Pancreas (tissue), 10 donors: ENCODE results near the gene INSC. TPM values are rescaled to one million over a fixed set of nuclear protein-coding genes. Genes with fewer than 3 reads are reported as not detected.

ENCODE experiments used
- ATAC-seq, 4 donors: fragments of 200-7000 bp; cut with Tn5 transposase; one replicate each; pipeline versions ENCODE4 v1.8.0 to v1.9.1; 2020; ENCODE audit warnings: mild to moderate bottlenecking in 4 of 4, moderate library complexity in 4 of 4
- DNase-seq, 6 donors: peaks; one replicate each; pipeline ENCODE4 v3.0.0-alpha.2; 2020
- FAIRE-seq: peaks from 2 replicates; lab custom pipeline; 2012; peaks lifted over from hg19 to GRCh38; lab: Jason Lieb, UNC
- H3K27ac ChIP-seq, 4 donors: fragments of 200-600 bp; sonication (generic); 1 replicate in 3 of 4; 2 replicates in 1 of 4; pipeline versions ENCODE4 v1.5.0 to v1.8.0; 2020
- H3K27me3 ChIP-seq, 4 donors: fragments of 200-600 bp; one replicate each; pipeline ENCODE4 v1.8.0; 2021
- H3K36me3 ChIP-seq, 3 donors: fragments of 200-600 bp; sonication (generic) in 1 of 3; one replicate each; pipeline versions ENCODE4 v1.5.0 to v1.8.0; 2020 to 2021
- H3K4me1 ChIP-seq, 3 donors: fragments of 200-600 bp; one replicate each; pipeline ENCODE4 v1.8.0; 2021
- H3K4me3 ChIP-seq, 4 donors: fragments of 200-600 bp; sonication (generic) in 2 of 4; one replicate each; pipeline versions ENCODE4 v1.5.0 to v1.8.0; 2020 to 2021
- H3K9me3 ChIP-seq, 4 donors: fragments of 200-600 bp; one replicate each; pipeline ENCODE4 v1.8.0; 2021
- WGBS, 2 donors: extraction: QIAGEN DNeasy Blood & Tissue Kit; methylation state at CpG; one replicate each; pipeline ENCODE4 v1.1.7; 2013; 5-methylcytosine and 5-hydroxymethylcytosine counted together
- intact Hi-C, 3 donors: fragments of 100-400 bp; cut with DNase I; formaldehyde crosslinking; loops; one replicate each; pipeline versions ENCODE4 v1.11.1 to v1.14.2; 2022
- polyA plus RNA-seq, 2 donors: library from polyadenylated mRNA; stranded (reverse); fragments of 200-250 nt; gene quantifications; one replicate each; pipeline ENCODE4 v1.2.3, GENCODE V29; 2013
- total RNA-seq, 6 donors: library from RNA; stranded (reverse); fragmentation: NEBNext Ultra II Directional in 4 of 6; extraction: Animal tissue kit (Norgen Biotek cat#: 25700) in 4 of 6; gene quantifications; one replicate each; pipeline versions ENCODE4 v1.2.1 to v1.2.4, GENCODE V29; 2021 to 2023
- TF ChIP-seq, protein P1 (sequence below), 4 donors: fragments of 200-600 bp; sonication (generic) in 3 of 4; IDR thresholded peaks; one replicate each; pipeline versions ENCODE4 v1.5.0 to v1.8.0; 2021; ENCODE audit warnings: antibody characterized with exemption in 4 of 4
- donor health status: healthy with polysubstance abuse.
- donor health status: DM: no; HTN: no; CAD: no; lungs with moderate emphysema.
- donor health status: DM: no; HTN: no; CAD: no.
- donor health status: control.
- donor health status: control.
- donor health status: Bipolar disorder and iron deficiency.
- donor health status: DM: yes; HTN: yes; CAD: no.
- donor health status: DM: no; HTN: no; CAD: no.
- donor health status: DM: no; HTN: no; CAD: no.
- donor health status: DM: yes; HTN: yes; CAD: no.

Gene INSC
- total and polyA plus RNA-seq, 8 donors: 0.50 to 1.6 (median 0.57) TPM

DNA sequence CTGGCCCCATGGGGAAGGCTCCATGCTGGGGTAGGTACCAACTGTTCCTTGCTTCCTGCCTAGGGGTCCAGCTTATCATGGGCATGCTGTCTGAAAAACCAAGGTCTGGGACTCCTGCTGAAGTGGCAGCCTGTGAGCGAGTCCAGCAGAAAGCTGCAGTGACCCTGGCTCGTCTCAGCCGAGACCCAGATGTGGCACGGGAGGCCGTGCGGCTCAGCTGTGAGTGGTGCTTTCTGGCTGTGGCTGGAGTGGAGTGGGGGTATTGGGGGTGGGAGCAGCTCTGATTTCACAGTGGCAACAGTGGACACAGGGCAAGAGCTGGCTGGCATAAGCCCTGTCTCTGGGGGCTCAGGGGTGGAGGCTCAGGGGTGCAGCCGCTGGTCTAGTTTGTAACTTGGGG lies 124.1 kb downstream of the INSC start:
- Histone ChIP-seq H3K4me3 (no peak overlapping the region), H3K27ac (no peak overlapping the region), H3K36me3 (no peaks in the 10 kb centered on the region), H3K4me1 (no peaks in the 10 kb centered on the region), H3K27me3 (no peaks in the 10 kb centered on the region), H3K9me3 (no peaks in the 10 kb centered on the region)
- TF ChIP-seq, protein P1, sequence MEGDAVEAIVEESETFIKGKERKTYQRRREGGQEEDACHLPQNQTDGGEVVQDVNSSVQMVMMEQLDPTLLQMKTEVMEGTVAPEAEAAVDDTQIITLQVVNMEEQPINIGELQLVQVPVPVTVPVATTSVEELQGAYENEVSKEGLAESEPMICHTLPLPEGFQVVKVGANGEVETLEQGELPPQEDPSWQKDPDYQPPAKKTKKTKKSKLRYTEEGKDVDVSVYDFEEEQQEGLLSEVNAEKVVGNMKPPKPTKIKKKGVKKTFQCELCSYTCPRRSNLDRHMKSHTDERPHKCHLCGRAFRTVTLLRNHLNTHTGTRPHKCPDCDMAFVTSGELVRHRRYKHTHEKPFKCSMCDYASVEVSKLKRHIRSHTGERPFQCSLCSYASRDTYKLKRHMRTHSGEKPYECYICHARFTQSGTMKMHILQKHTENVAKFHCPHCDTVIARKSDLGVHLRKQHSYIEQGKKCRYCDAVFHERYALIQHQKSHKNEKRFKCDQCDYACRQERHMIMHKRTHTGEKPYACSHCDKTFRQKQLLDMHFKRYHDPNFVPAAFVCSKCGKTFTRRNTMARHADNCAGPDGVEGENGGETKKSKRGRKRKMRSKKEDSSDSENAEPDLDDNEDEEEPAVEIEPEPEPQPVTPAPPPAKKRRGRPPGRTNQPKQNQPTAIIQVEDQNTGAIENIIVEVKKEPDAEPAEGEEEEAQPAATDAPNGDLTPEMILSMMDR (IDR thresholded peaks at IDR 0.05): no peak
- ATAC-seq (no peak), FAIRE-seq (no peak), DNase-seq (no peak)
- intact Hi-C loops: no loop called here
- 95 to 99% methylated on average over 7 of the region's 7 CpGs for WGBS, 2 donors

- intact Hi-C loops: no loop called here
- no peak overlapping the region for H3K27ac ChIP-seq
- FAIRE-seq (no peak), DNase-seq (no peak), ATAC-seq (no peak)
- no peaks in the 10 kb centered on the region for H3K36me3 ChIP-seq
- no peaks in the 10 kb centered on the region for H3K9me3 ChIP-seq
- TF ChIP-seq, protein P1 (IDR thresholded peaks at IDR 0.05): no peak
- no peak overlapping the region for H3K4me3 ChIP-seq
- H3K27me3 ChIP-seq: no peaks in the 10 kb centered on the region
- 81 to 86% methylated on average over 3 of the region's 3 CpGs for WGBS, 2 donors
- H3K4me1 ChIP-seq: no peaks in the 10 kb centered on the region
Measured at GRCh38 chr11:15248749-15249148, 134.0 kb downstream of the INSC start.

DNA sequence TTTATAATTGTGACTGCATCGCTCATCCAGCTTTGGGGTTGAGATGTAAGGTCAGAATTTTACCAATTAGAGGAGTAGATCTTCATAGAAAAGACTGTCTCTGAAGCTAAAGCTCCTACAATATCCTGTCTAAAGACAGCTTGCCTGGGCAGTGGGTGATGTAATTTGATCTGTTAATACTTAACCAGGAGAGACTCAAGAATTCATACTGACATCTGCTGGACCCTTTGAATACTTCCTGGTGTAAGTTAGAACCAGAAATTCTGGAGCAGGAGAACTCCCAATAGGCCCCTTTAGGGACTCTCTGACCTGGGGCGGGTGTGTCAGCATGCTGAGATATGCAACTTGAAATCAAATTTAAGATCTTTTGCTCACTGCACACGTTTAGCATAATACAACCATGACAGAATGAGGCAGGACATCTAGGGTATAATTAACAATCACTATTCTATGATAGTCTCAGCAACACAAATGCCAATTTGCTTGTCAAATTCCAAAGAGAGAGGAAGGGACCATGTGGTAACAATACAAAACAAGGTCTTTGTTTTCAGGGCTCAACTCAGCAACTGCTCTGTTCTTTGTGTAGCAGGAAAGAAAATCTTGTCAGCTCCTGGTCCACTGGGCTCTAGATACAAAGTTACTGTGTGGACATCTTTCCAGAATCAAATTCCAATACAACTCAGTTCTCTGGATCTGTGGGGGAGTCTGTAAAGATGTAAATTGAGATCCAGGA lies 143.9 kb downstream of the INSC start:
- ATAC-seq: peak; percentile 98 to 100 (median 98)
- WGBS, 2 donors: 24 to 32% methylated on average over 3 of the region's 3 CpGs

GRCh38 chr11:15266999-15267398 lies 152.3 kb downstream of the INSC start:
- TF ChIP-seq, protein P1 (IDR thresholded peaks at IDR 0.05): no peak
- 95 to 97% methylated on average over 1 of the region's 1 CpG for WGBS, 2 donors

More for the DNA sequence above, 143.9 kb downstream of the INSC start:
- H3K27ac ChIP-seq: no peak overlapping the region
- intact Hi-C loops: no loop called here
- H3K27me3 ChIP-seq: no peaks in the 10 kb centered on the region
- FAIRE-seq: no peak
- H3K4me1 ChIP-seq: no peaks in the 10 kb centered on the region
- TF ChIP-seq, protein P1 (IDR thresholded peaks at IDR 0.05): no peak
- no peaks in the 10 kb centered on the region for H3K9me3 ChIP-seq
- H3K36me3 ChIP-seq: no peaks in the 10 kb centered on the region
- peak in 3 of 6 donors; percentile 20 to 31 (median 25) for DNase-seq
- H3K4me3 ChIP-seq: no peak overlapping the region

GRCh38 chr11:15268598-15268997 lies 153.9 kb downstream of the INSC start:
- FAIRE-seq: no peak
- no peak for ATAC-seq
- intact Hi-C loops: no loop called here
- H3K36me3 ChIP-seq: no peaks in the 10 kb centered on the region
- TF ChIP-seq, protein P1 (IDR thresholded peaks at IDR 0.05): no peak
- no peaks in the 10 kb centered on the region for H3K27me3 ChIP-seq
- H3K4me1 ChIP-seq: no peaks in the 10 kb centered on the region
- no peak overlapping the region for H3K27ac ChIP-seq
- no peak overlapping the region for H3K4me3 ChIP-seq
- no peaks in the 10 kb centered on the region for H3K9me3 ChIP-seq
- no peak for DNase-seq

More at GRCh38 chr11:15266999-15267398, 152.3 kb downstream of the INSC start:
- ATAC-seq: no peak
- H3K27me3 ChIP-seq: no peaks in the 10 kb centered on the region
- intact Hi-C loops: no loop called here
- H3K36me3 ChIP-seq: no peaks in the 10 kb centered on the region
- no peak overlapping the region for H3K4me3 ChIP-seq
- no peak overlapping the region for H3K27ac ChIP-seq
- no peak for FAIRE-seq
- H3K4me1 ChIP-seq: no peaks in the 10 kb centered on the region
- DNase-seq: no peak
- H3K9me3 ChIP-seq: no peaks in the 10 kb centered on the region
